Measurements from ENCODE around the gene TTF1.

Gene TTF1

GRCh38 chr9:132401824-132402223, 4.8 kb downstream of the TTF1 start:
- H3K4me3 ChIP-seq (ENCODE audit: low read depth, low read length) = no peak overlapping the region
- POLR2A ChIA-PET = no interaction called here
- TF ChIP-seq CTCF (IDR thresholded peaks at IDR 0.05; ENCODE audit: insufficient read depth, low read length, missing control alignments) = no peak
- CTCF ChIA-PET = no interaction called here
- DNase-seq (ENCODE audit: low read depth, low spot score) = no peak

- CTCF ChIA-PET = interaction anchor here (0.9 to 1.2 kb wide), 2 partner anchors 15 to 127 kb away, joined by 3 read pairs; no protein-coding TSS in a partner anchor
- no peak overlapping the region for H3K4me3 ChIP-seq (ENCODE audit: low read depth, low read length)
- no peak for TF ChIP-seq CTCF (IDR thresholded peaks at IDR 0.05; ENCODE audit: insufficient read depth, low read length, missing control alignments)
- no peak for DNase-seq (ENCODE audit: low read depth, low spot score)
- POLR2A ChIA-PET = no interaction called here
These were observed 11.1 kb downstream of the TTF1 start for GRCh38 chr9:132395560-132395959.

- no peak overlapping the region for H3K4me3 ChIP-seq (ENCODE audit: low read depth, low read length)
- TF ChIP-seq CTCF (IDR thresholded peaks at IDR 0.05; ENCODE audit: insufficient read depth, low read length, missing control alignments) = no peak
- CTCF ChIA-PET = no interaction called here
- DNase-seq (ENCODE audit: low read depth, low spot score) = no peak
- POLR2A ChIA-PET = no interaction called here
These were observed 15.2 kb downstream of the TTF1 start for GRCh38 chr9:132391449-132391848.

- DNase-seq (ENCODE audit: low read depth, low spot score) = no peak
- no peak for TF ChIP-seq CTCF (IDR thresholded peaks at IDR 0.05; ENCODE audit: insufficient read depth, low read length, missing control alignments)
- POLR2A ChIA-PET = no interaction called here
- CTCF ChIA-PET = no interaction called here
- no peak overlapping the region for H3K4me3 ChIP-seq (ENCODE audit: low read depth, low read length)
These were observed 15.7 kb downstream of the TTF1 start for GRCh38 chr9:132390966-132391365.

- H3K4me3 ChIP-seq (ENCODE audit: low read depth, low read length) = no peak overlapping the region
- no peak for DNase-seq (ENCODE audit: low read depth, low spot score)
- no peak for TF ChIP-seq CTCF (IDR thresholded peaks at IDR 0.05; ENCODE audit: insufficient read depth, low read length, missing control alignments)
- CTCF ChIA-PET = no interaction called here
- POLR2A ChIA-PET = interaction anchor here (0.7 kb wide), 1 partner anchor 1148 kb away, joined by 3 read pairs; no protein-coding TSS in a partner anchor
These were observed 19.5 kb downstream of the TTF1 start for GRCh38 chr9:132387133-132387532.

GRCh38 chr9:132384376-132384775, 22.3 kb downstream of the TTF1 start:
- no peak for TF ChIP-seq CTCF (IDR thresholded peaks at IDR 0.05; ENCODE audit: insufficient read depth, low read length, missing control alignments)
- POLR2A ChIA-PET = no interaction called here
- no peak overlapping the region for H3K4me3 ChIP-seq (ENCODE audit: low read depth, low read length)

More at GRCh38 chr9:132384376-132384775, 22.3 kb downstream of the TTF1 start:
- CTCF ChIA-PET = no interaction called here
- DNase-seq (ENCODE audit: low read depth, low spot score) = no peak
